Measurements from ENCODE around the gene ANKDD1A.

ANKDD1A gene

GRCh38 chr15:64916365-64916764 lies 4.7 kb downstream of the ANKDD1A start:
- in situ Hi-C loops (cut with MboI; ENCODE audit: low pct_unique_long_range_greater_than_20kb, low sequenced_read_pairs) = no loop called here
- no peak for DNase-seq

GRCh38 chr15:64917211-64917610 lies 5.5 kb downstream of the ANKDD1A start:
- DNase-seq = no peak
- in situ Hi-C loops (cut with MboI; ENCODE audit: low pct_unique_long_range_greater_than_20kb, low sequenced_read_pairs) = no loop called here

GRCh38 chr15:64919721-64920120 lies 8.0 kb downstream of the ANKDD1A start:
- DNase-seq = no peak
- in situ Hi-C loops (cut with MboI; ENCODE audit: low pct_unique_long_range_greater_than_20kb, low sequenced_read_pairs) = no loop called here

GRCh38 chr15:64921711-64922110 lies 10.0 kb downstream of the ANKDD1A start:
- no peak for DNase-seq
- in situ Hi-C loops (cut with MboI; ENCODE audit: low pct_unique_long_range_greater_than_20kb, low sequenced_read_pairs) = no loop called here

GRCh38 chr15:64923546-64923945 lies 11.8 kb downstream of the ANKDD1A start:
- no peak for DNase-seq
- in situ Hi-C loops (cut with MboI; ENCODE audit: low pct_unique_long_range_greater_than_20kb, low sequenced_read_pairs) = no loop called here

- no peak for DNase-seq
- in situ Hi-C loops (cut with MboI; ENCODE audit: low pct_unique_long_range_greater_than_20kb, low sequenced_read_pairs) = no loop called here
Observed at GRCh38 chr15:64925335-64926330, 13.9 kb downstream of the ANKDD1A start.

GRCh38 chr15:64926661-64927060 lies 15.0 kb downstream of the ANKDD1A start:
- no peak for DNase-seq
- in situ Hi-C loops (cut with MboI; ENCODE audit: low pct_unique_long_range_greater_than_20kb, low sequenced_read_pairs) = no loop called here

GRCh38 chr15:64928626-64929220 lies 17.0 kb downstream of the ANKDD1A start:
- DNase-seq = no peak
- in situ Hi-C loops (cut with MboI; ENCODE audit: low pct_unique_long_range_greater_than_20kb, low sequenced_read_pairs) = no loop called here

- DNase-seq = no peak
Observed at GRCh38 chr15:64930019-64930652, 18.4 kb downstream of the ANKDD1A start.

GRCh38 chr15:64930778-64931371 lies 19.2 kb downstream of the ANKDD1A start:
- in situ Hi-C loops (cut with MboI; ENCODE audit: low pct_unique_long_range_greater_than_20kb, low sequenced_read_pairs) = no loop called here
- DNase-seq = no peak

More at GRCh38 chr15:64930019-64930652, 18.4 kb downstream of the ANKDD1A start:
- in situ Hi-C loops (cut with MboI; ENCODE audit: low pct_unique_long_range_greater_than_20kb, low sequenced_read_pairs) = no loop called here

GRCh38 chr15:64931381-64931780 lies 19.7 kb downstream of the ANKDD1A start:
- no peak for DNase-seq
- in situ Hi-C loops (cut with MboI; ENCODE audit: low pct_unique_long_range_greater_than_20kb, low sequenced_read_pairs) = no loop called here

GRCh38 chr15:64934023-64934422 lies 22.3 kb downstream of the ANKDD1A start:
- in situ Hi-C loops (cut with MboI; ENCODE audit: low pct_unique_long_range_greater_than_20kb, low sequenced_read_pairs) = no loop called here

GRCh38 chr15:64938192-64938591 lies 26.5 kb downstream of the ANKDD1A start:
- in situ Hi-C loops (cut with MboI; ENCODE audit: low pct_unique_long_range_greater_than_20kb, low sequenced_read_pairs) = no loop called here
- DNase-seq = no peak

More at GRCh38 chr15:64934023-64934422, 22.3 kb downstream of the ANKDD1A start:
- no peak for DNase-seq

GRCh38 chr15:64942356-64942755 lies 30.7 kb downstream of the ANKDD1A start:
- in situ Hi-C loops (cut with MboI; ENCODE audit: low pct_unique_long_range_greater_than_20kb, low sequenced_read_pairs) = no loop called here
- no peak for DNase-seq

GRCh38 chr15:64943512-64944225 lies 32.0 kb downstream of the ANKDD1A start:
- in situ Hi-C loops (cut with MboI; ENCODE audit: low pct_unique_long_range_greater_than_20kb, low sequenced_read_pairs) = no loop called here
- DNase-seq = no peak

- no peak for DNase-seq
- in situ Hi-C loops (cut with MboI; ENCODE audit: low pct_unique_long_range_greater_than_20kb, low sequenced_read_pairs) = no loop called here
Observed at GRCh38 chr15:64944961-64945360, 33.3 kb downstream of the ANKDD1A start.

GRCh38 chr15:64947211-64947610 lies 35.5 kb downstream of the ANKDD1A start:
- DNase-seq = no peak
- in situ Hi-C loops (cut with MboI; ENCODE audit: low pct_unique_long_range_greater_than_20kb, low sequenced_read_pairs) = no loop called here

GRCh38 chr15:64948916-64949315 lies 37.2 kb downstream of the ANKDD1A start:
- in situ Hi-C loops (cut with MboI; ENCODE audit: low pct_unique_long_range_greater_than_20kb, low sequenced_read_pairs) = no loop called here
- DNase-seq = no peak

Data from KBM-7 (cell line).